ENCODE data around the gene SLCO4C1.
A peak's percentile ranks its signal among the peaks of the same experiment; 100 is the strongest.

The SLCO4C1 gene

GRCh38 chr5:102270036-102270435 is 26.0 kb downstream of the SLCO4C1 start:
- no peak for DNase-seq

GRCh38 chr5:102262688-102263087 is 33.4 kb downstream of the SLCO4C1 start:
- DNase-seq = no peak

GRCh38 chr5:102249381-102249780 is 46.7 kb downstream of the SLCO4C1 start:
- peak; percentile 18 for DNase-seq

GRCh38 chr5:102243213-102243612 is 52.9 kb downstream of the SLCO4C1 start:
- no peak for DNase-seq

GRCh38 chr5:102241809-102242421 is 54.2 kb downstream of the SLCO4C1 start:
- DNase-seq = peak; percentile 73

GRCh38 chr5:102231693-102232619 is 64.1 kb downstream of the SLCO4C1 start:
- no peak for DNase-seq

- DNase-seq = peak; percentile 17
Observed at GRCh38 chr5:102229685-102230084, 66.4 kb downstream of the SLCO4C1 start.

- no peak for DNase-seq
Observed at GRCh38 chr5:102226321-102226720, 69.8 kb downstream of the SLCO4C1 start.

- peak; percentile 62 for DNase-seq
Observed at GRCh38 chr5:102223542-102224477, 72.3 kb downstream of the SLCO4C1 start.

GRCh38 chr5:102222772-102223171 is 73.3 kb downstream of the SLCO4C1 start:
- DNase-seq = no peak

GRCh38 chr5:102221949-102222348 is 74.1 kb downstream of the SLCO4C1 start:
- no peak for DNase-seq

GRCh38 chr5:102218159-102218558 is 77.9 kb downstream of the SLCO4C1 start:
- DNase-seq = no peak

- no peak for DNase-seq
Observed at GRCh38 chr5:102216678-102217077, 79.4 kb downstream of the SLCO4C1 start.

GRCh38 chr5:102211165-102211564 is 84.9 kb downstream of the SLCO4C1 start:
- DNase-seq = no peak

GRCh38 chr5:102200861-102201260 is 95.2 kb downstream of the SLCO4C1 start:
- DNase-seq = no peak

GRCh38 chr5:102196481-102196880 is 99.6 kb downstream of the SLCO4C1 start:
- DNase-seq = no peak
